K562 (cell line): ENCODE measurements around the gene CPT1B. TPM values are rescaled to one million over a fixed set of nuclear protein-coding genes. Genes with fewer than 3 reads are reported as not detected.

Experiments
- STAT5B ChIP-seq: fragments of 250-450 bp; sonication (Bioruptor Pico); IDR thresholded peaks from 2 replicates; pipeline ENCODE4 v1.8.0; 2021; ENCODE audit warnings: mild to moderate bottlenecking, inconsistent platforms
- TEAD1 ChIP-seq, 2 experiments: fragments of 450-650 bp in 1 of 2; sonication (generic) in 1 of 2; formaldehyde crosslinking; IDR thresholded peaks; 2 replicates each; pipeline versions ENCODE4 v1.4.0 to v1.8.0; 2020 to 2022; ENCODE audit warnings: mild to moderate bottlenecking in 2 of 2, missing genetic modification reagents in 1 of 2
- ZBTB49 ChIP-seq: sonication (generic); formaldehyde crosslinking; IDR thresholded peaks from 2 replicates; pipeline ENCODE4 v1.8.0; 2022; ENCODE audit warnings: missing genetic modification reagents, mild to moderate bottlenecking, borderline replicate concordance
- ZBTB7A ChIP-seq: IDR thresholded peaks from 2 replicates; pipeline ENCODE4 v1.6.1; 2011; ENCODE audit warnings: low read depth, mild to moderate bottlenecking, low read length, moderate library complexity, borderline replicate concordance; ENCODE audit not compliant: control insufficient read depth
- ZNF124 ChIP-seq: sonication (generic); formaldehyde crosslinking; IDR thresholded peaks from 2 replicates; pipeline ENCODE4 v1.8.1; 2022; ENCODE audit warnings: missing genetic modification reagents
- ZNF609 ChIP-seq: sonication (generic); formaldehyde crosslinking; IDR thresholded peaks from 2 replicates; pipeline ENCODE4 v1.8.1; 2023; ENCODE audit warnings: missing genetic modification reagents, mild to moderate bottlenecking, borderline replicate concordance
- polyA plus RNA-seq, 8 experiments: library from polyadenylated mRNA; depleted of rRNA in 4 of 8; stranded (reverse) in 5 of 8; unstranded in 3 of 8; fragments of >200 nt; fragmentation: Nextera tagmentation in 2 of 8; fragmentation: Illumina TruSeq in 1 of 8; extraction: Ambion mirVana in 2 of 8; extraction: Trizol in 1 of 8; gene quantifications; 2 replicates each; pipeline versions ENCODE4 v1.2.1 to v1.2.3, GENCODE V29; 2011 to 2014; ENCODE audit warnings: inconsistent platforms in 1 of 8, missing spikeins in 1 of 8
- total RNA-seq, 7 experiments: library from RNA; depleted of rRNA in 6 of 7; stranded (reverse); fragments of >200 nt in 6 of 7; fragmentation: Illumina TruSeq in 2 of 7; extraction: Trizol in 2 of 7; gene quantifications; 2 replicates each; pipeline versions ENCODE4 v1.2.1 to v1.2.3, GENCODE V29; 2011 to 2021; ENCODE audit warnings: low replicate concordance in 1 of 7
- TF ChIP-seq, protein P1 (sequence below): sonication (generic); formaldehyde crosslinking; IDR thresholded peaks from 2 replicates; pipeline ENCODE4 v1.8.0; 2022; ENCODE audit warnings: mild to moderate bottlenecking, low read depth, missing genetic modification reagents
- TF ChIP-seq, protein P2 (sequence below), 2 experiments: fragments of 450-650 bp; IDR thresholded peaks; 2 replicates each; pipeline ENCODE4 v1.6.1; 2018; ENCODE audit warnings: mild to moderate bottlenecking in 2 of 2, low read depth in 1 of 2; ENCODE audit not compliant: partially characterized antibody in 2 of 2
- TF ChIP-seq, protein P3 (sequence below): sonication (generic); formaldehyde crosslinking; IDR thresholded peaks from 2 replicates; pipeline ENCODE4 v1.8.1; 2022; ENCODE audit warnings: missing genetic modification reagents

CPT1B gene
- total and polyA plus RNA-seq, 9 of the 15 experiments (the other 6 are each of a cell fraction or from before 2014, with no cell fraction given) = 0.35 to 6.1 (median 2.6) TPM

- peak; percentile 94; the same call in 1 of the 2 replicates for TF ChIP-seq ZBTB49 (CRISPR knock-in tag)
- TF ChIP-seq, protein P1, sequence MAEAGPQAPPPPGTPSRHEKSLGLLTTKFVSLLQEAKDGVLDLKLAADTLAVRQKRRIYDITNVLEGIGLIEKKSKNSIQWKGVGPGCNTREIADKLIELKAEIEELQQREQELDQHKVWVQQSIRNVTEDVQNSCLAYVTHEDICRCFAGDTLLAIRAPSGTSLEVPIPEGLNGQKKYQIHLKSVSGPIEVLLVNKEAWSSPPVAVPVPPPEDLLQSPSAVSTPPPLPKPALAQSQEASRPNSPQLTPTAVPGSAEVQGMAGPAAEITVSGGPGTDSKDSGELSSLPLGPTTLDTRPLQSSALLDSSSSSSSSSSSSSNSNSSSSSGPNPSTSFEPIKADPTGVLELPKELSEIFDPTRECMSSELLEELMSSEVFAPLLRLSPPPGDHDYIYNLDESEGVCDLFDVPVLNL (CRISPR knock-in tag) = peak; percentile 91
- TF ChIP-seq, protein P2, sequence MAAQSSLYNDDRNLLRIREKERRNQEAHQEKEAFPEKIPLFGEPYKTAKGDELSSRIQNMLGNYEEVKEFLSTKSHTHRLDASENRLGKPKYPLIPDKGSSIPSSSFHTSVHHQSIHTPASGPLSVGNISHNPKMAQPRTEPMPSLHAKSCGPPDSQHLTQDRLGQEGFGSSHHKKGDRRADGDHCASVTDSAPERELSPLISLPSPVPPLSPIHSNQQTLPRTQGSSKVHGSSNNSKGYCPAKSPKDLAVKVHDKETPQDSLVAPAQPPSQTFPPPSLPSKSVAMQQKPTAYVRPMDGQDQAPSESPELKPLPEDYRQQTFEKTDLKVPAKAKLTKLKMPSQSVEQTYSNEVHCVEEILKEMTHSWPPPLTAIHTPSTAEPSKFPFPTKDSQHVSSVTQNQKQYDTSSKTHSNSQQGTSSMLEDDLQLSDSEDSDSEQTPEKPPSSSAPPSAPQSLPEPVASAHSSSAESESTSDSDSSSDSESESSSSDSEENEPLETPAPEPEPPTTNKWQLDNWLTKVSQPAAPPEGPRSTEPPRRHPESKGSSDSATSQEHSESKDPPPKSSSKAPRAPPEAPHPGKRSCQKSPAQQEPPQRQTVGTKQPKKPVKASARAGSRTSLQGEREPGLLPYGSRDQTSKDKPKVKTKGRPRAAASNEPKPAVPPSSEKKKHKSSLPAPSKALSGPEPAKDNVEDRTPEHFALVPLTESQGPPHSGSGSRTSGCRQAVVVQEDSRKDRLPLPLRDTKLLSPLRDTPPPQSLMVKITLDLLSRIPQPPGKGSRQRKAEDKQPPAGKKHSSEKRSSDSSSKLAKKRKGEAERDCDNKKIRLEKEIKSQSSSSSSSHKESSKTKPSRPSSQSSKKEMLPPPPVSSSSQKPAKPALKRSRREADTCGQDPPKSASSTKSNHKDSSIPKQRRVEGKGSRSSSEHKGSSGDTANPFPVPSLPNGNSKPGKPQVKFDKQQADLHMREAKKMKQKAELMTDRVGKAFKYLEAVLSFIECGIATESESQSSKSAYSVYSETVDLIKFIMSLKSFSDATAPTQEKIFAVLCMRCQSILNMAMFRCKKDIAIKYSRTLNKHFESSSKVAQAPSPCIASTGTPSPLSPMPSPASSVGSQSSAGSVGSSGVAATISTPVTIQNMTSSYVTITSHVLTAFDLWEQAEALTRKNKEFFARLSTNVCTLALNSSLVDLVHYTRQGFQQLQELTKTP (IDR thresholded peaks at IDR 0.05; ENCODE audit: low read depth in 1 of 2, partially characterized antibody in 2 of 2) = peak in 1 of 2 experiments; percentile 94
- peak; percentile 94 for TF ChIP-seq ZNF124 (CRISPR knock-in tag)
- TF ChIP-seq, protein P3, sequence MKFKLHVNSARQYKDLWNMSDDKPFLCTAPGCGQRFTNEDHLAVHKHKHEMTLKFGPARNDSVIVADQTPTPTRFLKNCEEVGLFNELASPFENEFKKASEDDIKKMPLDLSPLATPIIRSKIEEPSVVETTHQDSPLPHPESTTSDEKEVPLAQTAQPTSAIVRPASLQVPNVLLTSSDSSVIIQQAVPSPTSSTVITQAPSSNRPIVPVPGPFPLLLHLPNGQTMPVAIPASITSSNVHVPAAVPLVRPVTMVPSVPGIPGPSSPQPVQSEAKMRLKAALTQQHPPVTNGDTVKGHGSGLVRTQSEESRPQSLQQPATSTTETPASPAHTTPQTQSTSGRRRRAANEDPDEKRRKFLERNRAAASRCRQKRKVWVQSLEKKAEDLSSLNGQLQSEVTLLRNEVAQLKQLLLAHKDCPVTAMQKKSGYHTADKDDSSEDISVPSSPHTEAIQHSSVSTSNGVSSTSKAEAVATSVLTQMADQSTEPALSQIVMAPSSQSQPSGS = peak; percentile 64; the same call in 1 of the 2 replicates
- TF ChIP-seq ZBTB7A = peak; percentile 44; the same call in 1 of the 2 replicates
- peak; percentile 91; the same call in 1 of the 2 replicates for TF ChIP-seq ZNF609
- TF ChIP-seq TEAD1 (CRISPR knock-in tag; IDR thresholded peaks at IDR 0.05) = peak in 1 of 2 experiments; percentile 86; a peak in 1 of 4 replicates
- no peak for TF ChIP-seq STAT5B (CRISPR knock-in tag)
Observed at GRCh38 chr22:50599816-50600455, 21.7 kb upstream of the CPT1B start (continued).
